ENCODE measurements around the gene DIAPH2.

GRCh38 chrX:96861218-96861617 is 176.6 kb downstream of the DIAPH2 start:
- TF ChIP-seq POLR2AphosphoS5 (IDR thresholded peaks at IDR 0.05) (no peak), CTCF (IDR thresholded peaks at IDR 0.05) (no peak)
